ENCODE results near the gene LMAN2L.
A peak's percentile ranks its signal among the peaks of the same experiment; 100 is the strongest.

Gene LMAN2L

GRCh38 chr2:96693286-96694200, 46.3 kb downstream of the LMAN2L start:
- H2BK12ac ChIP-seq (ENCODE audit: low read length), result no peak overlapping the region

GRCh38 chr2:96692094-96692971, 47.5 kb downstream of the LMAN2L start:
- H2BK12ac ChIP-seq (ENCODE audit: low read length), result no peak overlapping the region
- H2BK5ac ChIP-seq (ENCODE audit: low read length), result no peak overlapping the region
- peaks cover 0 to 3% of the 10 kb centered on the region in 2 donors for H3K4me1 ChIP-seq (ENCODE audit: control insufficient read depth in 2 of 2, insufficient read depth in 1 of 2, low read depth in 1 of 2, low read length in 2 of 2)
- no peak overlapping the region for H3K4me3 ChIP-seq (ENCODE audit: low read length in 2 of 2)
- no peak overlapping the region for H3K27ac ChIP-seq (replicated peaks; ENCODE audit: low read length)
- H3K23ac ChIP-seq (ENCODE audit: low read depth, low read length, poor library complexity), result no peak overlapping the region
- no peak overlapping the region for H2BK120ac ChIP-seq (ENCODE audit: low read depth, low read length)
- no peak overlapping the region for H3K4me2 ChIP-seq (ENCODE audit: insufficient read depth, low read length, poor library complexity, severe bottlenecking)
- no peaks in the 10 kb centered on the region for H3K27me3 ChIP-seq (ENCODE audit: control insufficient read depth in 3 of 3, insufficient read depth in 3 of 3, low read depth in 1 of 3, low read length in 3 of 3)
- H3K14ac ChIP-seq (ENCODE audit: low read length), result no peak overlapping the region
- no peak overlapping the region for H2AK5ac ChIP-seq (ENCODE audit: low read depth, low read length)
- H3K9me3 ChIP-seq (replicated peaks in 1 of 2; ENCODE audit: control insufficient read depth in 2 of 2, insufficient read depth in 1 of 2, low read depth in 1 of 2, low read length in 2 of 2), result no peaks in the 10 kb centered on the region
- no peak overlapping the region for H2BK15ac ChIP-seq (ENCODE audit: low read length)
- no peaks in the 10 kb centered on the region for H3K36me3 ChIP-seq (replicated peaks in 1 of 2; ENCODE audit: control insufficient read depth in 2 of 2, insufficient read depth in 2 of 2, low read length in 2 of 2)
- H3K18ac ChIP-seq (ENCODE audit: low read length), result no peak overlapping the region
- H3K9ac ChIP-seq (ENCODE audit: low read depth, low read length, poor library complexity), result peak overlapping the region; percentile 6
- no CpG with 5 or more reads among the region's 14 CpGs for WGBS, 2 donors (ENCODE audit: extremely low coverage in 2 of 2, insufficient read length in 2 of 2, insufficient replicate concordance in 1 of 2)
- H4K8ac ChIP-seq (ENCODE audit: low read depth, low read length), result no peak overlapping the region
- DNase-seq (ENCODE audit: low spot score), result no peak
- no peak overlapping the region for H4K91ac ChIP-seq (ENCODE audit: low read depth, low read length, poor library complexity)
- H3K4ac ChIP-seq (ENCODE audit: low read length), result no peak overlapping the region
- H2AFZ ChIP-seq (ENCODE audit: low read length), result peak overlapping the region; percentile 37
- no peaks in the 10 kb centered on the region for H3K79me1 ChIP-seq (ENCODE audit: low read depth, low read length)

More at GRCh38 chr2:96693286-96694200, 46.3 kb downstream of the LMAN2L start:
- peak overlapping the region; percentile 13 for H2AK5ac ChIP-seq (ENCODE audit: low read depth, low read length)
- no peak overlapping the region for H3K14ac ChIP-seq (ENCODE audit: low read length)
- H3K9me3 ChIP-seq (replicated peaks in 1 of 2; ENCODE audit: control insufficient read depth in 2 of 2, insufficient read depth in 1 of 2, low read depth in 1 of 2, low read length in 2 of 2), result no peaks in the 10 kb centered on the region
- H3K36me3 ChIP-seq (replicated peaks in 1 of 2; ENCODE audit: control insufficient read depth in 2 of 2, insufficient read depth in 2 of 2, low read length in 2 of 2), result no peaks in the 10 kb centered on the region
- no peak overlapping the region for H3K23ac ChIP-seq (ENCODE audit: low read depth, low read length, poor library complexity)
- H3K4me2 ChIP-seq (ENCODE audit: insufficient read depth, low read length, poor library complexity, severe bottlenecking), result no peak overlapping the region
- no peak overlapping the region for H3K4me3 ChIP-seq (ENCODE audit: low read length in 2 of 2)
- no peak overlapping the region for H3K18ac ChIP-seq (ENCODE audit: low read length)
- no peak overlapping the region for H2AFZ ChIP-seq (ENCODE audit: low read length)
- no peak overlapping the region for H3K4ac ChIP-seq (ENCODE audit: low read length)
- DNase-seq (ENCODE audit: low spot score), result no peak
- H4K8ac ChIP-seq (ENCODE audit: low read depth, low read length), result no peak overlapping the region
- no peaks in the 10 kb centered on the region for H3K79me1 ChIP-seq (ENCODE audit: low read depth, low read length)
- H2BK120ac ChIP-seq (ENCODE audit: low read depth, low read length), result no peak overlapping the region
- H3K9ac ChIP-seq (ENCODE audit: low read depth, low read length, poor library complexity), result peak overlapping the region; percentile 17
- no peaks in the 10 kb centered on the region for H3K4me1 ChIP-seq (ENCODE audit: control insufficient read depth in 2 of 2, insufficient read depth in 1 of 2, low read depth in 1 of 2, low read length in 2 of 2)
- H2BK15ac ChIP-seq (ENCODE audit: low read length), result no peak overlapping the region
- no peaks in the 10 kb centered on the region for H3K27me3 ChIP-seq (ENCODE audit: control insufficient read depth in 3 of 3, insufficient read depth in 3 of 3, low read depth in 1 of 3, low read length in 3 of 3)
- no peak overlapping the region for H2BK5ac ChIP-seq (ENCODE audit: low read length)
- no CpG with 5 or more reads among the region's 14 CpGs for WGBS, 2 donors (ENCODE audit: extremely low coverage in 2 of 2, insufficient read length in 2 of 2, insufficient replicate concordance in 1 of 2)
- no peak overlapping the region for H3K27ac ChIP-seq (replicated peaks; ENCODE audit: low read length)
- H4K91ac ChIP-seq (ENCODE audit: low read depth, low read length, poor library complexity), result no peak overlapping the region

- Histone ChIP-seq H3K9ac (ENCODE audit: low read depth, low read length, poor library complexity) (peak overlapping the region; percentile 17), H3K79me1 (ENCODE audit: low read depth, low read length) (no peaks in the 10 kb centered on the region), H2BK15ac (ENCODE audit: low read length) (peak overlapping the region; percentile 60), H3K4me3 (ENCODE audit: low read length in 2 of 2) (no peak overlapping the region), H4K8ac (ENCODE audit: low read depth, low read length) (no peak overlapping the region), H2BK5ac (ENCODE audit: low read length) (peak overlapping the region; percentile 88), H3K23ac (ENCODE audit: low read depth, low read length, poor library complexity) (no peak overlapping the region), H4K91ac (ENCODE audit: low read depth, low read length, poor library complexity) (no peak overlapping the region), H3K36me3 (replicated peaks in 1 of 2; ENCODE audit: control insufficient read depth in 2 of 2, insufficient read depth in 2 of 2, low read length in 2 of 2) (no peaks in the 10 kb centered on the region), H3K27me3 (ENCODE audit: control insufficient read depth in 3 of 3, insufficient read depth in 3 of 3, low read depth in 1 of 3, low read length in 3 of 3) (no peaks in the 10 kb centered on the region), H2BK12ac (ENCODE audit: low read length) (no peak overlapping the region), H3K27ac (replicated peaks; ENCODE audit: low read length) (no peak overlapping the region), H2AFZ (ENCODE audit: low read length) (no peak overlapping the region), H3K4me2 (ENCODE audit: insufficient read depth, low read length, poor library complexity, severe bottlenecking) (no peak overlapping the region), H2BK120ac (ENCODE audit: low read depth, low read length) (peak overlapping the region; percentile 9), H2AK5ac (ENCODE audit: low read depth, low read length) (peak overlapping the region; percentile 10), H3K9me3 (replicated peaks in 1 of 2; ENCODE audit: control insufficient read depth in 2 of 2, insufficient read depth in 1 of 2, low read depth in 1 of 2, low read length in 2 of 2) (no peaks in the 10 kb centered on the region), H3K18ac (ENCODE audit: low read length) (peak overlapping the region; percentile 61), H3K4ac (ENCODE audit: low read length) (peak overlapping the region; percentile 71), H3K4me1 (ENCODE audit: control insufficient read depth in 2 of 2, insufficient read depth in 1 of 2, low read depth in 1 of 2, low read length in 2 of 2) (peaks cover 0 to 3% of the 10 kb centered on the region in 2 donors), H3K14ac (ENCODE audit: low read length) (peak overlapping the region; percentile 28)
- WGBS, 2 donors (ENCODE audit: extremely low coverage in 2 of 2, insufficient read length in 2 of 2, insufficient replicate concordance in 1 of 2), result no CpG with 5 or more reads among the region's 30 CpGs
- DNase-seq (ENCODE audit: low spot score), result no peak
Measured at GRCh38 chr2:96691022-96691612, 48.7 kb downstream of the LMAN2L start.

All from neuronal stem cell (in vitro differentiated cells).